ENCODE results near the gene NKX6-2. TPM values are rescaled to one million over a fixed set of nuclear protein-coding genes. Genes with fewer than 3 reads are reported as not detected.

The NKX6-2 gene
- total RNA-seq, 4 donors from 2014 or later = not detected

DNA sequence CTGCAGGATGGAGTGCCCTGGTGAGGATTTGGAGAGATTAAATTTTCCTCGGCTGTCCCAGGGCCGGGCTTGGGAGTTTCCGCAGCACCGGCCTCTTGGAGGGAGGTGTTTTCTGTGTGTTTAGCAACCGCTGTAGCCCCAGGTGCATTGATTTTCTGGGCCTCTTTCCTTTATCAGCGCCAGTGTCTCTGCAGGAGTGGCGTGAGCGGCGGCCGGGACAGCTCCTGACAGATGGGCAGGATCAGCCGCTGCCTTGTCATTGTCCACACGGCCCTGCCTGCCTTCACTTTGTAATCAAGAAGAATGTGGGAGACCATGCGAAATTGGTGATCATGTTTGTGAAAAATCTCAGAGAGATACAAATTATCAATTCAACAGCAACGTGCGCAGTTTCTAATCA lies 32.4 kb downstream of the NKX6-2 start:
- Histone ChIP-seq H3K27me3 (no peaks in the 10 kb centered on the region), H3K27ac (no peak overlapping the region), H3K4me1 (peaks cover 0 to 3% (median 0%) of the 10 kb centered on the region in 4 donors), H3K9me3 (no peaks in the 10 kb centered on the region), H3K36me3 (no peaks in the 10 kb centered on the region), H3K4me3 (no peak overlapping the region)
- WGBS, 2 donors (ENCODE audit: low coverage in 1 of 2) = 94 to 100% methylated on average over 2 to 15 of the region's 15 CpGs
- DNase-seq = no peak
- intact Hi-C loops (cut with DNase I; ENCODE audit: low total_unique reads) (no loop called here), in situ Hi-C loops (cut with MboI; ENCODE audit: low pct_ligation_motif_present in 1 of 4, low pct_unique_long_range_greater_than_20kb in 1 of 4, low sequenced_read_pairs in 3 of 4) (no loop called here)
- TF ChIP-seq POLR2A (IDR thresholded peaks at IDR 0.05) (no peak), POLR2AphosphoS5 (IDR thresholded peaks at IDR 0.05) (no peak), EP300 (IDR thresholded peaks at IDR 0.05; ENCODE audit: low read depth) (no peak)
- TF ChIP-seq, protein P1, sequence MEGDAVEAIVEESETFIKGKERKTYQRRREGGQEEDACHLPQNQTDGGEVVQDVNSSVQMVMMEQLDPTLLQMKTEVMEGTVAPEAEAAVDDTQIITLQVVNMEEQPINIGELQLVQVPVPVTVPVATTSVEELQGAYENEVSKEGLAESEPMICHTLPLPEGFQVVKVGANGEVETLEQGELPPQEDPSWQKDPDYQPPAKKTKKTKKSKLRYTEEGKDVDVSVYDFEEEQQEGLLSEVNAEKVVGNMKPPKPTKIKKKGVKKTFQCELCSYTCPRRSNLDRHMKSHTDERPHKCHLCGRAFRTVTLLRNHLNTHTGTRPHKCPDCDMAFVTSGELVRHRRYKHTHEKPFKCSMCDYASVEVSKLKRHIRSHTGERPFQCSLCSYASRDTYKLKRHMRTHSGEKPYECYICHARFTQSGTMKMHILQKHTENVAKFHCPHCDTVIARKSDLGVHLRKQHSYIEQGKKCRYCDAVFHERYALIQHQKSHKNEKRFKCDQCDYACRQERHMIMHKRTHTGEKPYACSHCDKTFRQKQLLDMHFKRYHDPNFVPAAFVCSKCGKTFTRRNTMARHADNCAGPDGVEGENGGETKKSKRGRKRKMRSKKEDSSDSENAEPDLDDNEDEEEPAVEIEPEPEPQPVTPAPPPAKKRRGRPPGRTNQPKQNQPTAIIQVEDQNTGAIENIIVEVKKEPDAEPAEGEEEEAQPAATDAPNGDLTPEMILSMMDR (IDR thresholded peaks at IDR 0.05) = no peak

DNA sequence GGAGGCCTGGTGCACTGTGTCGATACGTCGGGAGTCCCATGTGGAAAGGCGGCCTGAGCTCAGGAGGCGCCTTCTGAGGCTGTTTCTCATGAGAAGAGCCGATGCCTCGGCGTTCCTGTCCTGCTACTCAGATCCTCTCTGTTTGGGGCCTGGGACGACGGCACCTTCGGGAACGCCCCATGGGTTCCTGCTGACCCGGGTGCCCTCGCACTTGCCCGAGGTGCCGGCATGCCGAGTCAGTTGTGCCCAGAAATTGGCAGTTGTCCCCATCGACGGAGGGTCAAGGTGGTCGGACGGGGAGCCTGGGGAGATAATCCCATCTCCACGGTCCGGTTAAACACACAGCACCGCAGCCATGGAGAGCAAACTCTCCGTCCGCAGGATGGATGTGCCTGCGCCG lies 33.0 kb downstream of the NKX6-2 start:
- H3K36me3 ChIP-seq = no peaks in the 10 kb centered on the region
- no peaks in the 10 kb centered on the region for H3K27me3 ChIP-seq
- intact Hi-C loops (cut with DNase I; ENCODE audit: low total_unique reads) (no loop called here), in situ Hi-C loops (cut with MboI; ENCODE audit: low pct_ligation_motif_present in 1 of 4, low pct_unique_long_range_greater_than_20kb in 1 of 4, low sequenced_read_pairs in 3 of 4) (no loop called here)
- TF ChIP-seq EP300 (IDR thresholded peaks at IDR 0.05; ENCODE audit: low read depth) (no peak), POLR2AphosphoS5 (IDR thresholded peaks at IDR 0.05) (no peak), POLR2A (IDR thresholded peaks at IDR 0.05) (no peak)
- TF ChIP-seq, protein P1 (IDR thresholded peaks at IDR 0.05) = no peak
- no peaks in the 10 kb centered on the region for H3K9me3 ChIP-seq
- no peak overlapping the region for H3K27ac ChIP-seq
- WGBS, 2 donors (ENCODE audit: low coverage in 1 of 2) = 80 to 95% methylated on average over 1 to 28 of the region's 28 CpGs
- peaks cover 0 to 3% (median 0%) of the 10 kb centered on the region in 4 donors for H3K4me1 ChIP-seq
- H3K4me3 ChIP-seq = no peak overlapping the region
- no peak for DNase-seq

DNA sequence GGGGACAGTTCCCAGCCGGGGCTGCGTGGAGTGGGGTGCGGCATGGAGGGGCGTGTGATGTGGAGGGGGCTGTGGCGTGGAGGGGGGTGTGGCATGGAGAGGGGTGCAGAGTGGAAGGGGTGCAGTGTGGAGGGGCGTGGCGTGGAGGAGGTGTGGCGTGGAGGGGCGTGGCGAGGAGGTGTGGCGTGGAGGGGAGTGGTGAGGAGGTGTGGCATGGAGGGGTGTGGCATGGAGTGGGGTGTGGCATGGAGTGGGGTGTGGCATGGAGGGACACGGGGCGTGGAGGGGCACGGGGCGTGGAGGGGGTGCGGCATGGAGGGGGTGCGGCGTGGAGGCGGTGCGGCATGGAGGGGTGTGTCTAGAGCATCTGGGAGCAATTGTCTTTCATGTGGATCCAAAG lies 33.6 kb downstream of the NKX6-2 start:
- H3K27ac ChIP-seq = no peak overlapping the region
- H3K36me3 ChIP-seq = no peaks in the 10 kb centered on the region
- no peak for DNase-seq
- H3K4me3 ChIP-seq = no peak overlapping the region
- H3K4me1 ChIP-seq = peaks cover 0 to 3% (median 0%) of the 10 kb centered on the region in 4 donors
- TF ChIP-seq POLR2AphosphoS5 (IDR thresholded peaks at IDR 0.05) (no peak), EP300 (IDR thresholded peaks at IDR 0.05; ENCODE audit: low read depth) (no peak), POLR2A (IDR thresholded peaks at IDR 0.05) (no peak)
- TF ChIP-seq, protein P1 (IDR thresholded peaks at IDR 0.05) = no peak
- no peaks in the 10 kb centered on the region for H3K27me3 ChIP-seq
- no peaks in the 10 kb centered on the region for H3K9me3 ChIP-seq
- 85 to 88% methylated on average over 7 to 20 of the region's 20 CpGs for WGBS, 2 donors (ENCODE audit: low coverage in 1 of 2)
- in situ Hi-C loops (cut with MboI; ENCODE audit: low pct_ligation_motif_present in 1 of 4, low pct_unique_long_range_greater_than_20kb in 1 of 4, low sequenced_read_pairs in 3 of 4) (no loop called here), intact Hi-C loops (cut with DNase I; ENCODE audit: low total_unique reads) (no loop called here)

DNA sequence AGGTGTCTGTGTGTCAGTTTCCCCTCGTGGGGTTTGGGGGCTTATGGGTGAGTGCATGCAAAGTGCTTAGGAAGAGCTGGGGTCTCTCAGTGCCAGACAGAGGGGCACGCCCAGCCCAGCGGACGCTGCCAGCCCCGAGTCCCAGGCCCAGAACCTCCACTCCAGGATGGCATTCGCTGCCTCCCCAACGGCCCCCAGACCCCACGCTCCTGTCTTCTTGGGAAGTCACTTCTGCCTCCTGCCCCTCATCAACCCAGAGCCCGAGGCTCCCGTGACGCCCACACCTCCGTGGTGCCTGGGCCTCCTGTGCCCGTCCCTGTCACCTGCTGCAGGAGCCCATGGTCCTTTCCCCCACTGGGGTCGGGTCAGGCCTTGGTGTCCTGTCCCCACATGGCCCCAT lies 35.0 kb downstream of the NKX6-2 start:
- H3K36me3 ChIP-seq = no peaks in the 10 kb centered on the region
- H3K27me3 ChIP-seq = no peaks in the 10 kb centered on the region
- TF ChIP-seq EP300 (IDR thresholded peaks at IDR 0.05; ENCODE audit: low read depth) = no peak
- TF ChIP-seq POLR2A (IDR thresholded peaks at IDR 0.05) = no peak
- TF ChIP-seq, protein P1 (IDR thresholded peaks at IDR 0.05) = no peak
- TF ChIP-seq POLR2AphosphoS5 (IDR thresholded peaks at IDR 0.05) = no peak
- DNase-seq = no peak
- H3K4me1 ChIP-seq = peaks cover 0 to 3% (median 0%) of the 10 kb centered on the region in 4 donors
- in situ Hi-C loops (cut with MboI; ENCODE audit: low pct_ligation_motif_present in 1 of 4, low pct_unique_long_range_greater_than_20kb in 1 of 4, low sequenced_read_pairs in 3 of 4) = no loop called here
- no peaks in the 10 kb centered on the region for H3K9me3 ChIP-seq
- intact Hi-C loops (cut with DNase I; ENCODE audit: low total_unique reads) = no loop called here
- 90% methylated on average over 14 of the region's 14 CpGs; no CpG with 5 or more reads in 1 of the 2 donors for WGBS, 2 donors (ENCODE audit: low coverage in 1 of 2)
- no peak overlapping the region for H3K4me3 ChIP-seq
- no peak overlapping the region for H3K27ac ChIP-seq
